ENCODE results near the gene MYH6. TPM values are rescaled to one million over a fixed set of nuclear protein-coding genes. Genes with fewer than 3 reads are reported as not detected.

The MYH6 gene
- total RNA-seq, 4 donors from 2014 or later: 0.20 TPM; not detected in 3

DNA sequence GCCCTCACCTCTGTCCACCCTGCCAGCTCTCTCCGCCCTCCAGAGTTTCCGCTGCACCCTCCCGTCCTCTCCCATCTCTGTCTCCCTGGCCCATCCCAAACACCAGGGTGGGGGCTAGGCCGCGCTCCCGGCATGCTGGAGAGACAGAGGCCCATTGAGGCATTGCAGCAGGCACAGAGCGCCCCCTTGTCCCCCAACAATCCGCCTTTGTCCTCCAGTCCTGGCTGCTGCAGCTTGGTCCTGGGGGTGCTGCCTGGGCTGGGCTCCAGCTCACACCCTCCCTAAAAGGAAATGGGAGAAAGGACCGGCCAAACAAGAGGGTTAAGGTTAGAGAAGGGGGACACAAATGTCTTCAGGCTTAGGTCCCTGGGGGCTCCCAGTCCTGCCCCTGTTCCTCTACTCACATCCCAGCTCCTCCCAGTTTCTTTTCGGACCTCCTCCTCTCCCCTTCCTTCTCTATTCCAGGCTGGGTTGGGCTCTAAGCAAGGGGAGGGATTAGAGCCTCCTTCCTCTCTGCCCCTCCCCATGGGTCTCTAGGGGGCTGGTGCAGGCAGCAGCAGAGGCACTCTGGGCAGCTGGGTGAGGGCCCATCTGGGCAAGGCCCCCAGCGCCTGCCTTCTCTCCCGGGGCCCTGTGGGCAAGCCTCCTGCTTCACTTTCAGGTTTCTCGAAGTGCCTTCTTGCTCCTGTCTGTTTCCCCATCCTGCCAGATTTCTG is 31.4 kb downstream of the MYH6 start, which contains the start of gene CMTM5:
Gene CMTM5, plus strand, starts transcription at position 565 of the 716 bp plus-strand sequence. CDS start 206 bp downstream, outside the sequence.
- intact Hi-C loops (cut with DNase I; ENCODE audit: low total_unique reads): no loop called here
- 57 to 60% methylated on average over 13 of the region's 13 CpGs for WGBS, 2 donors
- H3K4me3 ChIP-seq (ENCODE audit: low read depth, poor library complexity, severe bottlenecking): no peak within 1 kb of the TSS
- TF ChIP-seq, protein P1, sequence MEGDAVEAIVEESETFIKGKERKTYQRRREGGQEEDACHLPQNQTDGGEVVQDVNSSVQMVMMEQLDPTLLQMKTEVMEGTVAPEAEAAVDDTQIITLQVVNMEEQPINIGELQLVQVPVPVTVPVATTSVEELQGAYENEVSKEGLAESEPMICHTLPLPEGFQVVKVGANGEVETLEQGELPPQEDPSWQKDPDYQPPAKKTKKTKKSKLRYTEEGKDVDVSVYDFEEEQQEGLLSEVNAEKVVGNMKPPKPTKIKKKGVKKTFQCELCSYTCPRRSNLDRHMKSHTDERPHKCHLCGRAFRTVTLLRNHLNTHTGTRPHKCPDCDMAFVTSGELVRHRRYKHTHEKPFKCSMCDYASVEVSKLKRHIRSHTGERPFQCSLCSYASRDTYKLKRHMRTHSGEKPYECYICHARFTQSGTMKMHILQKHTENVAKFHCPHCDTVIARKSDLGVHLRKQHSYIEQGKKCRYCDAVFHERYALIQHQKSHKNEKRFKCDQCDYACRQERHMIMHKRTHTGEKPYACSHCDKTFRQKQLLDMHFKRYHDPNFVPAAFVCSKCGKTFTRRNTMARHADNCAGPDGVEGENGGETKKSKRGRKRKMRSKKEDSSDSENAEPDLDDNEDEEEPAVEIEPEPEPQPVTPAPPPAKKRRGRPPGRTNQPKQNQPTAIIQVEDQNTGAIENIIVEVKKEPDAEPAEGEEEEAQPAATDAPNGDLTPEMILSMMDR (IDR thresholded peaks at IDR 0.05): no peak
- TF ChIP-seq POLR2A (IDR thresholded peaks at IDR 0.05): no peak
- no peak for DNase-seq (ENCODE audit: low spot score in 2 of 2)

DNA sequence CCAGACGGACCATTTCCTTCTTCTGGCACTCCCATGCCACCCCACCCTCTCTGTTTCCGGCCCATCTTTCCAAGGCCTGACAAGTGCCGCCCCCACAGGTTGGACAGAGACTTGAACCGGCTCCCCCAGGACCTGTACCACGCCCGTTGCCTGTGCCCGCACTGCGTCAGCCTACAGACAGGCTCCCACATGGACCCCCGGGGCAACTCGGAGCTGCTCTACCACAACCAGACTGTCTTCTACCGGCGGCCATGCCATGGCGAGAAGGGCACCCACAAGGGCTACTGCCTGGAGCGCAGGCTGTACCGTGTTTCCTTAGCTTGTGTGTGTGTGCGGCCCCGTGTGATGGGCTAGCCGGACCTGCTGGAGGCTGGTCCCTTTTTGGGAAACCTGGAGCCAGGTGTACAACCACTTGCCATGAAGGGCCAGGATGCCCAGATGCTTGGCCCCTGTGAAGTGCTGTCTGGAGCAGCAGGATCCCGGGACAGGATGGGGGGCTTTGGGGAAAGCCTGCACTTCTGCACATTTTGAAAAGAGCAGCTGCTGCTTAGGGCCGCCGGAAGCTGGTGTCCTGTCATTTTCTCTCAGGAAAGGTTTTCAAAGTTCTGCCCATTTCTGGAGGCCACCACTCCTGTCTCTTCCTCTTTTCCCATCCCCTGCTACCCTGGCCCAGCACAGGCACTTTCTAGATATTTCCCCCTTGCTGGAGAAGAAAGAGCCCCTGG is 32.4 kb downstream of the MYH6 start:
- intact Hi-C loops (cut with DNase I; ENCODE audit: low total_unique reads): no loop called here
- no peak overlapping the region for H3K4me3 ChIP-seq (ENCODE audit: low read depth, poor library complexity, severe bottlenecking)
- TF ChIP-seq POLR2A (IDR thresholded peaks at IDR 0.05): no peak
- no peak for DNase-seq (ENCODE audit: low spot score in 2 of 2)
- 82 to 86% methylated on average over 20 to 21 of the region's 21 CpGs for WGBS, 2 donors

DNA sequence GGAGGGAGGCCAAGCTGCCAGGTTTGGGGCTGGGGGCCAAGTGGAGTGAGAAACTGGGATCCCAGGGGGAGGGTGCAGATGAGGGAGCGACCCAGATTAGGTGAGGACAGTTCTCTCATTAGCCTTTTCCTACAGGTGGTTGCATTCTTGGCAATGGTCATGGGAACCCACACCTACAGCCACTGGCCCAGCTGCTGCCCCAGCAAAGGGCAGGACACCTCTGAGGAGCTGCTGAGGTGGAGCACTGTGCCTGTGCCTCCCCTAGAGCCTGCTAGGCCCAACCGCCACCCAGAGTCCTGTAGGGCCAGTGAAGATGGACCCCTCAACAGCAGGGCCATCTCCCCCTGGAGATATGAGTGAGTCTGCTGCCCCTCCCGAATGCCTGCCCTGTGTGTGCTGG is 35.0 kb downstream of the MYH6 start:
- H3K4me3 ChIP-seq (ENCODE audit: low read depth, poor library complexity, severe bottlenecking): no peak overlapping the region
- 85 to 90% methylated on average over 2 to 3 of the region's 3 CpGs for WGBS, 2 donors
- intact Hi-C loops (cut with DNase I; ENCODE audit: low total_unique reads): no loop called here
- TF ChIP-seq, protein P1 (IDR thresholded peaks at IDR 0.05): no peak
- no peak for TF ChIP-seq POLR2A (IDR thresholded peaks at IDR 0.05)
- no peak for DNase-seq (ENCODE audit: low spot score in 2 of 2)

DNA sequence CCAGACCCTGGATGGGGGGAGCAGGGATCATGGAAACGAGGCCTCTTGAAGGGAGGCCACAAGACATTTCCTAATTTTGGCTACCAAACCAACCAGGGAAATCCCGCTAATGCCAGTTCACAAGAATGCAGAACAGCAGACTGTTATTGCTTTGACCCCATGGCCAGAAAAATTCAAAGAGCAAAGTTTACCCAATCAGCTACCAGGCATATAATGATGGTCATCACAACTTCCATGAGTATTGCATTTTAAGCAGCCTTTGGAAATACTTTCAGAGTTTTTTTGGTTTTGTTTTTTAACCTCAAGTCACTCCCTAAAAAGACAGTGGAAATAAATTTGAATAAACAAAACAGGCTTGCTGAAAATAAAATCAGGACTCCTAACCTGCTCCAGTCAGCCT is 35.6 kb downstream of the MYH6 start, which contains the start of gene IL25:
Gene IL25, plus strand, starts transcription at position 301 of the 400 bp plus-strand sequence.
- no peak for TF ChIP-seq POLR2A (IDR thresholded peaks at IDR 0.05)
- TF ChIP-seq, protein P1 (IDR thresholded peaks at IDR 0.05): no peak
- intact Hi-C loops (cut with DNase I; ENCODE audit: low total_unique reads): no loop called here
- no peak within 1 kb of the TSS for H3K4me3 ChIP-seq (ENCODE audit: low read depth, poor library complexity, severe bottlenecking)
- WGBS, 2 donors: 73 to 82% methylated on average over 2 of the region's 2 CpGs
- DNase-seq (ENCODE audit: low spot score in 2 of 2): no peak

DNA sequence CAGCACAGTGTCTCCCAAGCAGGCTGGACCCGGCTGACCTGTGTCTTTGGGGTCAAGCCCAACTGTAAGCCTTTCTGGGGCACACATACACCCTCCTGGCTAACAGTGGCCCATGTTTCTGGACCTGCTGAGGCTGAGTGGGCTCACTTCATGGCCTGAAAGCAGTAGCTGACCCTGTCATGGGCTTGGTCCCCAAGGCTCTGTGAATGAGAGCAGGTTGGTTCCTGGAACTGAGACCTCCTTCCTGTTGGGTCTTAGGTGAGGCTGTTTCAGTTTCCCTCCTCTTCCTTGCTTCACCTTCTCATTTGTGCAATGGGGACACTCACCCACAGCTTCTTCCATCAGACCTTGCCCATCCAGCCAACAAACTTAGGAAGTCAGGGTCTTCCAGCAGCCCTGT is 36.2 kb downstream of the MYH6 start:
- intact Hi-C loops (cut with DNase I; ENCODE audit: low total_unique reads): no loop called here
- H3K4me3 ChIP-seq (ENCODE audit: low read depth, poor library complexity, severe bottlenecking): no peak overlapping the region
- 100% methylated on average over 1 of the region's 1 CpG for WGBS, 2 donors
- DNase-seq (ENCODE audit: low spot score in 2 of 2): no peak
- TF ChIP-seq POLR2A (IDR thresholded peaks at IDR 0.05): no peak
- TF ChIP-seq, protein P1 (IDR thresholded peaks at IDR 0.05): no peak

DNA sequence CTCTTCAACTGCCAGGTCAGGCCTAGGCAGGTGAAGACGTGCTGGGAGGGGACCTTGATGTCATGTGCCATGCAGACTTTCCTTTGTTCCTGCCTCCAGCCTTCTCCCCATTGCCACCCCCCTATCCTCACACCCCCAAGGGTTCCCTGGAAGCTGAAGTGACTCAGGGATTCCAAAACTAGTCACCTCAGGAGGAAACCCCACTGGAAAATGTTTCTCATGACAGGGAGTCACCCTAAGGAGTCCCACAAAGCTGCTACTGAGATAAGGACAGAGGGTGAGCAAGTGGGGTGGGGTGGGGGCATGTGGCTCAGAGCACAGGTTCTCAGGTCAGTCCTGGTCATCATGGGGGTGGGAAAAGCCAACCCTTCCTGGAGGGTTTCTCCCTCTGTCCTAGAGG is 37.9 kb downstream of the MYH6 start:
- intact Hi-C loops (cut with DNase I; ENCODE audit: low total_unique reads): no loop called here
- 29 to 33% methylated on average over 1 of the region's 1 CpG for WGBS, 2 donors

More for the DNA sequence above, 37.9 kb downstream of the MYH6 start:
- no peak overlapping the region for H3K4me3 ChIP-seq (ENCODE audit: low read depth, poor library complexity, severe bottlenecking)
- DNase-seq (ENCODE audit: low spot score in 2 of 2): no peak
- TF ChIP-seq, protein P1 (IDR thresholded peaks at IDR 0.05): no peak
- no peak for TF ChIP-seq POLR2A (IDR thresholded peaks at IDR 0.05)

Data from lower leg skin (tissue), 4 donors.